HepG2 (cell line): ENCODE data around the gene CPAMD8. TPM values are rescaled to one million over a fixed set of nuclear protein-coding genes. Genes with fewer than 3 reads are reported as not detected.

ENCODE experiments used
- ATAC-seq: fragments of 200-7000 bp; cut with Tn5 transposase; 3 replicates; pipeline ENCODE4 v1.9.1; 2020; ENCODE audit warnings: mild to moderate bottlenecking, moderate library complexity
- BruUV-seq: library from RNA; stranded (reverse); fragments of 400-500 nt; replicated peaks from 2 replicates; lab custom pipeline; 2021; lab: Mats Ljungman, UMichigan
- CTCF ChIA-PET: fragments of 300-600 bp; formaldehyde crosslinking; extraction: SDS; loops from one replicate; lab custom pipeline; 2021; ENCODE audit warnings: low total read pairs, inconsistent platforms, low intra/inter-chr PET ratio; lab: Yijun Ruan, JAX
- POLR2A ChIA-PET: fragments of 350-600 bp; sonication (Branson Sonifier 250); formaldehyde crosslinking; loops from one replicate; lab custom pipeline; 2020; ENCODE audit warnings: antibody characterized with exemption, inconsistent platforms; lab: Yijun Ruan, JAX
- DNase-seq: peaks from one replicate; pipeline ENCODE4 v3.0.0-alpha.2; 2015; ENCODE audit warnings: low spot score
- FAIRE-seq: peaks from 3 replicates; lab custom pipeline; 2011; peaks lifted over from hg19 to GRCh38; lab: Jason Lieb, UNC
- H2AFZ ChIP-seq: one replicate; pipeline ENCODE4 v1.6.1; 2011; ENCODE audit warnings: low read length, inconsistent platforms
- H3K27ac ChIP-seq: fragments of 300-600 bp; 3 replicates; pipeline ENCODE4 v1.8.0; 2011; ENCODE audit warnings: mixed run types, mild to moderate bottlenecking, mixed read lengths, low read length, inconsistent platforms; ENCODE audit not compliant: insufficient read depth; ENCODE audit errors: extremely low read length
- H3K27me3 ChIP-seq, 2 experiments: fragments of 200-600 bp in 1 of 2; 2 replicates in 1 of 2; 3 replicates in 1 of 2; pipeline versions ENCODE4 v1.6.0 to v1.8.0; 2011; ENCODE audit warnings: low read length in 2 of 2, mild to moderate bottlenecking in 2 of 2, moderate library complexity in 2 of 2, inconsistent platforms in 1 of 2; ENCODE audit not compliant: insufficient read depth in 2 of 2, control insufficient read depth in 1 of 2
- H3K36me3 ChIP-seq, 2 experiments: fragments of 200-600 bp in 1 of 2; replicated peaks in 1 of 2; 2 replicates in 1 of 2; 3 replicates in 1 of 2; pipeline versions ENCODE4 v1.5.1 to v1.8.0; 2011; ENCODE audit warnings: low read length in 2 of 2, inconsistent platforms in 1 of 2; ENCODE audit not compliant: insufficient read depth in 2 of 2, control insufficient read depth in 1 of 2
- H3K4me1 ChIP-seq: 2 replicates; pipeline ENCODE4 v1.5.1; 2012; ENCODE audit warnings: low read length, inconsistent platforms; ENCODE audit not compliant: insufficient read depth
- H3K4me2 ChIP-seq: 2 replicates; pipeline ENCODE4 v1.6.0; 2011; ENCODE audit warnings: low read depth, low read length, inconsistent platforms
- H3K4me3 ChIP-seq, 3 experiments: fragments of 200-600 bp in 1 of 3; sonication (generic), shearing (Covaris generic) in 1 of 3; replicated peaks in 1 of 3; 2 replicates each; pipeline ENCODE4 v1.5.1; 2011 to 2016; ENCODE audit warnings: low read length in 3 of 3, inconsistent platforms in 2 of 3, low read depth in 2 of 3, mild to moderate bottlenecking in 2 of 3, control low read depth in 1 of 3, mixed read lengths in 1 of 3; ENCODE audit not compliant: insufficient read depth in 1 of 3
- H3K79me2 ChIP-seq: one replicate; pipeline ENCODE4 v1.6.1; 2011; ENCODE audit warnings: low read length, inconsistent platforms; ENCODE audit not compliant: insufficient read depth
- H3K9ac ChIP-seq: 2 replicates; pipeline ENCODE4 v1.6.0; 2011; ENCODE audit warnings: mild to moderate bottlenecking, low read depth, low read length, inconsistent platforms; ENCODE audit not compliant: insufficient read depth
- H3K9me3 ChIP-seq: 2 replicates; pipeline ENCODE4 v1.5.1; 2012; ENCODE audit warnings: mild to moderate bottlenecking, low read length
- H4K20me1 ChIP-seq: 2 replicates; pipeline ENCODE4 v1.6.0; 2011; ENCODE audit warnings: inconsistent platforms, mild to moderate bottlenecking, low read length, moderate library complexity; ENCODE audit not compliant: insufficient read depth
- ARNT ChIP-seq: fragments of 450-650 bp; IDR thresholded peaks from 2 replicates; pipeline ENCODE4 v1.6.1; 2017
- DR1 ChIP-seq: sonication (generic); formaldehyde crosslinking; IDR thresholded peaks from 2 replicates; pipeline ENCODE4 v1.8.0; 2021; ENCODE audit warnings: mild to moderate bottlenecking, missing genetic modification reagents, inconsistent platforms
- GTF3A ChIP-seq: sonication (generic); formaldehyde crosslinking; conservative IDR thresholded peaks from 2 replicates; pipeline ENCODE4 v1.4.0; 2020; ENCODE audit warnings: mild to moderate bottlenecking, missing genetic modification reagents
- IRF9 ChIP-seq: sonication (generic); formaldehyde crosslinking; IDR thresholded peaks from 2 replicates; pipeline ENCODE4 v1.8.0; 2022; ENCODE audit warnings: missing genetic modification reagents, mild to moderate bottlenecking, borderline replicate concordance
- POGZ ChIP-seq: sonication (generic); formaldehyde crosslinking; IDR thresholded peaks from 2 replicates; pipeline ENCODE4 v1.4.0; 2020; ENCODE audit warnings: mild to moderate bottlenecking, missing genetic modification reagents
- SPEN ChIP-seq: sonication (generic); formaldehyde crosslinking; IDR thresholded peaks from 2 replicates; pipeline ENCODE4 v1.5.1; 2020; ENCODE audit warnings: low read depth, mild to moderate bottlenecking, missing genetic modification reagents
- TERF1 ChIP-seq: sonication (generic); formaldehyde crosslinking; IDR thresholded peaks from 2 replicates; pipeline ENCODE4 v1.8.0; 2022; ENCODE audit warnings: mild to moderate bottlenecking, missing genetic modification reagents, moderate library complexity
- THYN1 ChIP-seq: sonication (generic); formaldehyde crosslinking; IDR thresholded peaks from 2 replicates; pipeline ENCODE4 v1.8.1; 2023; ENCODE audit warnings: low read depth, mild to moderate bottlenecking, moderate library complexity, missing genetic modification reagents, borderline replicate concordance
- UBTF ChIP-seq: sonication (generic); formaldehyde crosslinking; IDR thresholded peaks from 2 replicates; pipeline ENCODE4 v1.4.0; 2020; ENCODE audit warnings: mild to moderate bottlenecking, missing genetic modification reagents
- ZBTB33 ChIP-seq: sonication (generic); formaldehyde crosslinking; IDR thresholded peaks from 2 replicates; pipeline ENCODE4 v1.4.0; 2020; ENCODE audit warnings: missing genetic modification reagents
- ZNF253 ChIP-seq: sonication (generic); formaldehyde crosslinking; IDR thresholded peaks from 2 replicates; pipeline ENCODE4 v1.8.0; 2022; ENCODE audit warnings: mild to moderate bottlenecking, missing genetic modification reagents, borderline replicate concordance
- ZNF44 ChIP-seq: sonication (generic); formaldehyde crosslinking; IDR thresholded peaks from 2 replicates; pipeline ENCODE4 v1.5.1; 2020; ENCODE audit warnings: mild to moderate bottlenecking, missing genetic modification reagents
- ZNF441 ChIP-seq: sonication (generic); formaldehyde crosslinking; IDR thresholded peaks from 2 replicates; pipeline ENCODE4 v1.7.0; 2021; ENCODE audit warnings: missing genetic modification reagents, borderline replicate concordance
- ZNF484 ChIP-seq: sonication (generic); formaldehyde crosslinking; IDR thresholded peaks from 2 replicates; pipeline ENCODE4 v1.5.1; 2020; ENCODE audit warnings: mild to moderate bottlenecking, low read depth, missing genetic modification reagents, borderline replicate concordance
- ZNF800 ChIP-seq: sonication (generic); formaldehyde crosslinking; IDR thresholded peaks from 2 replicates; pipeline ENCODE4 v1.4.0; 2020; ENCODE audit warnings: missing genetic modification reagents
- WGBS: methylation state at CpG from one replicate; pipeline ENCODE4 v1.1.6; 2017; ENCODE audit warnings: low lambda C conversion rate; 5-methylcytosine and 5-hydroxymethylcytosine counted together
- in situ Hi-C: cut with HindIII; loops from 2 replicates; pipeline ENCODE4 v1.10.0; 2017; ENCODE audit warnings: low pct_unique_long_range_greater_than_20kb; ENCODE audit not compliant: extremely low pct_ligation_motif_present
- intact Hi-C: fragments of 100-400 bp; cut with micrococcal nuclease; formaldehyde crosslinking; loops from one replicate; pipeline ENCODE4 v1.10.0; 2022; ENCODE audit not compliant: unreplicated experiment
- polyA plus RNA-seq, 8 experiments: library from polyadenylated mRNA; depleted of rRNA in 3 of 8; stranded (reverse) in 7 of 8; unstranded in 1 of 8; fragments of >200 nt; fragmentation: Illumina TruSeq in 4 of 8; extraction: Trizol in 4 of 8; gene quantifications; 2 replicates each; pipeline versions ENCODE4 v1.2.1 to v1.2.3, GENCODE V29; 2011 to 2016; ENCODE audit warnings: low read depth in 4 of 8, missing spikeins in 1 of 8, mixed read lengths in 1 of 8; ENCODE audit not compliant: insufficient read depth in 1 of 8
- total RNA-seq, 5 experiments: library from RNA; depleted of rRNA; stranded (reverse); fragments of >200 nt; fragmentation: Illumina TruSeq; extraction: Trizol; gene quantifications; 2 replicates each; pipeline ENCODE4 v1.2.3, GENCODE V29; 2016; ENCODE audit warnings: low read depth in 1 of 5

Gene CPAMD8
- total and polyA plus RNA-seq, 2 of the 13 experiments (the other 11 are each of a cell fraction or from before 2014, with no cell fraction given) = 0.29 to 0.34 TPM

GRCh38 chr19:16892436-16892835, 134.2 kb downstream of the CPAMD8 start:
- ATAC-seq (no peak), FAIRE-seq (no peak), DNase-seq (no peak)
- Histone ChIP-seq H3K4me1 (peaks cover 53% of the 10 kb centered on the region), H2AFZ (no peak overlapping the region), H3K27ac (no peak overlapping the region), H3K27me3 (peaks cover 4 to 42% of the 10 kb centered on the region in 2 experiments; a peak in 4 of 5 replicates), H3K4me2 (no peak overlapping the region), H4K20me1 (no peaks in the 10 kb centered on the region), H3K4me3 (no peak overlapping the region), H3K9ac (no peak overlapping the region), H3K79me2 (no peaks in the 10 kb centered on the region), H3K36me3 (no peaks in the 10 kb centered on the region), H3K9me3 (no peaks in the 10 kb centered on the region)
- POLR2A ChIA-PET = no interaction called here
- in situ Hi-C loops (no loop called here), intact Hi-C loops (no loop called here)
- WGBS = 17% methylated on average over 1 of the region's 4 CpGs
- CTCF ChIA-PET = no interaction called here
- BruUV-seq = no TSS peak
- TF ChIP-seq TERF1 (no peak), SPEN (CRISPR knock-in tag) (no peak), ZNF800 (CRISPR knock-in tag) (no peak), GTF3A (no peak), ZBTB33 (CRISPR knock-in tag) (no peak), THYN1 (CRISPR knock-in tag) (no peak), ZNF44 (CRISPR knock-in tag) (no peak), ZNF484 (CRISPR knock-in tag) (no peak), IRF9 (CRISPR knock-in tag) (no peak), ARNT (no peak), POGZ (CRISPR knock-in tag) (no peak), ZNF441 (CRISPR knock-in tag) (no peak), DR1 (CRISPR knock-in tag) (no peak), UBTF (no peak), ZNF253 (CRISPR knock-in tag) (no peak)
